SK-N-SH treated with all-trans-retinoic acid at 6 μM for 48 hours (cell line): ENCODE results near the gene SCN2A.

Experiments used
- ATAC-seq: fragments of 200-7000 bp; cut with Tn5 transposase; 3 replicates; pipeline ENCODE4 v1.9.1; 2020; ENCODE audit warnings: mild to moderate bottlenecking, moderate library complexity
- ARNTL ChIP-seq: fragments of 450-650 bp; formaldehyde crosslinking; IDR thresholded peaks from 2 replicates; pipeline ENCODE4 v1.5.0; 2020; ENCODE audit warnings: low read depth, mild to moderate bottlenecking, moderate library complexity, borderline replicate concordance
- BACH2 ChIP-seq: fragments of 250-450 bp; sonication (Bioruptor Pico); IDR thresholded peaks from 2 replicates; pipeline ENCODE4 v1.9.0; 2021; ENCODE audit warnings: mild to moderate bottlenecking, borderline replicate concordance
- CSDC2 ChIP-seq: fragments of 250-450 bp; sonication (Bioruptor Pico); IDR thresholded peaks from 2 replicates; pipeline ENCODE4 v1.5.0; 2020; ENCODE audit warnings: mild to moderate bottlenecking, moderate library complexity
- ESRRG ChIP-seq: fragments of 250-450 bp; sonication (Bioruptor Pico); IDR thresholded peaks from 2 replicates; pipeline ENCODE4 v1.6.1; 2021; ENCODE audit warnings: mild to moderate bottlenecking
- GLIS3 ChIP-seq: fragments of 250-450 bp; sonication (Bioruptor Pico); IDR thresholded peaks from 2 replicates; pipeline ENCODE4 v1.5.0; 2020; ENCODE audit warnings: mild to moderate bottlenecking, moderate library complexity
- ISL1 ChIP-seq: fragments of 250-450 bp; sonication (Bioruptor Pico); IDR thresholded peaks from 2 replicates; pipeline ENCODE4 v2.1.2; 2022; ENCODE audit warnings: mild to moderate bottlenecking, moderate library complexity
- OSR1 ChIP-seq: fragments of 250-450 bp; sonication (Bioruptor Pico); IDR thresholded peaks from 2 replicates; pipeline ENCODE4 v1.8.0; 2022; ENCODE audit warnings: moderate library complexity, mild to moderate bottlenecking, inconsistent platforms
- PATZ1 ChIP-seq: fragments of 250-450 bp; sonication (Bioruptor Pico); IDR thresholded peaks from 2 replicates; pipeline ENCODE4 v1.8.0; 2020; ENCODE audit warnings: mild to moderate bottlenecking, moderate library complexity, borderline replicate concordance
- RARB ChIP-seq: fragments of 250-450 bp; sonication (Bioruptor Pico); IDR thresholded peaks from 2 replicates; pipeline ENCODE4 v1.8.0; 2021; ENCODE audit warnings: mild to moderate bottlenecking, moderate library complexity
- SNAI2 ChIP-seq: fragments of 250-450 bp; sonication (Bioruptor Pico); IDR thresholded peaks from 2 replicates; pipeline ENCODE4 v1.5.0; 2020; ENCODE audit warnings: mild to moderate bottlenecking, moderate library complexity
- TCF4 ChIP-seq: fragments of 250-450 bp; sonication (Bioruptor Pico); IDR thresholded peaks from 2 replicates; pipeline ENCODE4 v1.8.0; 2021; ENCODE audit warnings: mild to moderate bottlenecking, moderate library complexity, borderline replicate concordance
- TOX ChIP-seq: fragments of 250-450 bp; sonication (Bioruptor Pico); IDR thresholded peaks from 2 replicates; pipeline ENCODE4 v1.8.0; 2021; ENCODE audit warnings: mild to moderate bottlenecking, moderate library complexity, borderline replicate concordance
- ZFP3 ChIP-seq: fragments of 250-450 bp; sonication (Bioruptor Pico); IDR thresholded peaks from 2 replicates; pipeline ENCODE4 v1.5.0; 2020; ENCODE audit warnings: mild to moderate bottlenecking, moderate library complexity
- ZFP30 ChIP-seq: fragments of 450-650 bp; formaldehyde crosslinking; IDR thresholded peaks from 2 replicates; pipeline ENCODE4 v1.5.0; 2022; ENCODE audit warnings: mild to moderate bottlenecking, moderate library complexity
- ZNF70 ChIP-seq: fragments of 450-650 bp; formaldehyde crosslinking; IDR thresholded peaks from 2 replicates; pipeline ENCODE4 v1.5.0; 2020; ENCODE audit warnings: mild to moderate bottlenecking, moderate library complexity
- ZNF8 ChIP-seq: fragments of 450-650 bp; formaldehyde crosslinking; IDR thresholded peaks from 2 replicates; pipeline ENCODE4 v1.5.0; 2020; ENCODE audit warnings: mild to moderate bottlenecking, moderate library complexity
- TF ChIP-seq, protein P1 (sequence below): fragments of 250-450 bp; sonication (Bioruptor Pico); IDR thresholded peaks from 2 replicates; pipeline ENCODE4 v1.5.1; 2021; ENCODE audit warnings: mild to moderate bottlenecking, moderate library complexity
- TF ChIP-seq, protein P2 (sequence below): fragments of 250-450 bp; sonication (Bioruptor Pico); IDR thresholded peaks from 2 replicates; pipeline ENCODE4 v1.5.0; 2020; ENCODE audit warnings: mild to moderate bottlenecking, moderate library complexity
- TF ChIP-seq, protein P3 (sequence below): fragments of 250-450 bp; sonication (Bioruptor Pico); IDR thresholded peaks from 2 replicates; pipeline ENCODE4 v1.5.1; 2020; ENCODE audit warnings: low read depth, mild to moderate bottlenecking, moderate library complexity

SCN2A gene

GRCh38 chr2:165198181-165198580 lies 41.0 kb upstream of the SCN2A start:
- no peak for ATAC-seq
- no peak for TF ChIP-seq ZFP30 (CRISPR knock-in tag)
- TF ChIP-seq, protein P1, sequence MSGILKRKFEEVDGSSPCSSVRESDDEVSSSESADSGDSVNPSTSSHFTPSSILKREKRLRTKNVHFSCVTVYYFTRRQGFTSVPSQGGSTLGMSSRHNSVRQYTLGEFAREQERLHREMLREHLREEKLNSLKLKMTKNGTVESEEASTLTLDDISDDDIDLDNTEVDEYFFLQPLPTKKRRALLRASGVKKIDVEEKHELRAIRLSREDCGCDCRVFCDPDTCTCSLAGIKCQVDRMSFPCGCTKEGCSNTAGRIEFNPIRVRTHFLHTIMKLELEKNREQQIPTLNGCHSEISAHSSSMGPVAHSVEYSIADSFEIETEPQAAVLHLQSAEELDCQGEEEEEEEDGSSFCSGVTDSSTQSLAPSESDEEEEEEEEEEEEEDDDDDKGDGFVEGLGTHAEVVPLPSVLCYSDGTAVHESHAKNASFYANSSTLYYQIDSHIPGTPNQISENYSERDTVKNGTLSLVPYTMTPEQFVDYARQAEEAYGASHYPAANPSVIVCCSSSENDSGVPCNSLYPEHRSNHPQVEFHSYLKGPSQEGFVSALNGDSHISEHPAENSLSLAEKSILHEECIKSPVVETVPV (CRISPR knock-in tag): no peak
- no peak for TF ChIP-seq CSDC2 (CRISPR knock-in tag)
- TF ChIP-seq RARB (CRISPR knock-in tag): no peak
- TF ChIP-seq PATZ1 (CRISPR knock-in tag): no peak
- TF ChIP-seq, protein P2, sequence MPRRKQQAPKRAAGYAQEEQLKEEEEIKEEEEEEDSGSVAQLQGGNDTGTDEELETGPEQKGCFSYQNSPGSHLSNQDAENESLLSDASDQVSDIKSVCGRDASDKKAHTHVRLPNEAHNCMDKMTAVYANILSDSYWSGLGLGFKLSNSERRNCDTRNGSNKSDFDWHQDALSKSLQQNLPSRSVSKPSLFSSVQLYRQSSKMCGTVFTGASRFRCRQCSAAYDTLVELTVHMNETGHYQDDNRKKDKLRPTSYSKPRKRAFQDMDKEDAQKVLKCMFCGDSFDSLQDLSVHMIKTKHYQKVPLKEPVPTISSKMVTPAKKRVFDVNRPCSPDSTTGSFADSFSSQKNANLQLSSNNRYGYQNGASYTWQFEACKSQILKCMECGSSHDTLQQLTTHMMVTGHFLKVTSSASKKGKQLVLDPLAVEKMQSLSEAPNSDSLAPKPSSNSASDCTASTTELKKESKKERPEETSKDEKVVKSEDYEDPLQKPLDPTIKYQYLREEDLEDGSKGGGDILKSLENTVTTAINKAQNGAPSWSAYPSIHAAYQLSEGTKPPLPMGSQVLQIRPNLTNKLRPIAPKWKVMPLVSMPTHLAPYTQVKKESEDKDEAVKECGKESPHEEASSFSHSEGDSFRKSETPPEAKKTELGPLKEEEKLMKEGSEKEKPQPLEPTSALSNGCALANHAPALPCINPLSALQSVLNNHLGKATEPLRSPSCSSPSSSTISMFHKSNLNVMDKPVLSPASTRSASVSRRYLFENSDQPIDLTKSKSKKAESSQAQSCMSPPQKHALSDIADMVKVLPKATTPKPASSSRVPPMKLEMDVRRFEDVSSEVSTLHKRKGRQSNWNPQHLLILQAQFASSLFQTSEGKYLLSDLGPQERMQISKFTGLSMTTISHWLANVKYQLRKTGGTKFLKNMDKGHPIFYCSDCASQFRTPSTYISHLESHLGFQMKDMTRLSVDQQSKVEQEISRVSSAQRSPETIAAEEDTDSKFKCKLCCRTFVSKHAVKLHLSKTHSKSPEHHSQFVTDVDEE: no peak
- TF ChIP-seq ZNF8: no peak
- TF ChIP-seq, all 23 proteins: peak for 0

GRCh38 chr2:165202239-165202638 lies 37.0 kb upstream of the SCN2A start:
- TF ChIP-seq SNAI2 (no peak), ARNTL (CRISPR knock-in tag) (no peak), TCF4 (no peak), ZNF8 (no peak), BACH2 (no peak), PATZ1 (CRISPR knock-in tag) (no peak), TOX (CRISPR knock-in tag) (no peak), ESRRG (no peak), RARB (CRISPR knock-in tag) (no peak), ZFP3 (CRISPR knock-in tag) (no peak), OSR1 (CRISPR knock-in tag) (no peak), CSDC2 (CRISPR knock-in tag) (no peak)
- TF ChIP-seq, protein P1 (CRISPR knock-in tag): no peak
- TF ChIP-seq, protein P2: no peak
- ATAC-seq: no peak

- TF ChIP-seq ISL1 (CRISPR knock-in tag) (no peak), ZFP30 (CRISPR knock-in tag) (no peak), SNAI2 (no peak), ZFP3 (CRISPR knock-in tag) (no peak), GLIS3 (CRISPR knock-in tag) (no peak), ZNF70 (CRISPR knock-in tag) (no peak), TCF4 (no peak), TOX (CRISPR knock-in tag) (no peak)
- TF ChIP-seq, protein P2: no peak
- TF ChIP-seq, protein P3, sequence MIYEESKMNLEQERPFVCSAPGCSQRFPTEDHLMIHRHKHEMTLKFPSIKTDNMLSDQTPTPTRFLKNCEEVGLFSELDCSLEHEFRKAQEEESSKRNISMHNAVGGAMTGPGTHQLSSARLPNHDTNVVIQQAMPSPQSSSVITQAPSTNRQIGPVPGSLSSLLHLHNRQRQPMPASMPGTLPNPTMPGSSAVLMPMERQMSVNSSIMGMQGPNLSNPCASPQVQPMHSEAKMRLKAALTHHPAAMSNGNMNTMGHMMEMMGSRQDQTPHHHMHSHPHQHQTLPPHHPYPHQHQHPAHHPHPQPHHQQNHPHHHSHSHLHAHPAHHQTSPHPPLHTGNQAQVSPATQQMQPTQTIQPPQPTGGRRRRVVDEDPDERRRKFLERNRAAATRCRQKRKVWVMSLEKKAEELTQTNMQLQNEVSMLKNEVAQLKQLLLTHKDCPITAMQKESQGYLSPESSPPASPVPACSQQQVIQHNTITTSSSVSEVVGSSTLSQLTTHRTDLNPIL (CRISPR knock-in tag): no peak
- peak; percentile 84 for ATAC-seq
Measured at GRCh38 chr2:165203689-165204559, 35.3 kb upstream of the SCN2A start, which contains the start of gene SCN3A. TSS of gene SCN3A (minus strand) at chr2:165204050. CDS start at chr2:165176394, 27,656 bp downstream.
